Occipital lobe (tissue), 2 donors: ENCODE data around the gene DHH. TPM values are rescaled to one million over a fixed set of nuclear protein-coding genes. Genes with fewer than 3 reads are reported as not detected.

ENCODE experiments used
- DNase-seq: peaks from one replicate; lab custom pipeline; 2025; lab: John Stamatoyannopoulos, UW
- total RNA-seq: library from RNA; depleted of rRNA; stranded (reverse); fragments of >200 nt; gene quantifications from one replicate; pipeline ENCODE4 v1.2.3, GENCODE V29; 2014

Gene DHH
- total RNA-seq, 1 donor from 2014 or later, result 0.47 TPM

DNA sequence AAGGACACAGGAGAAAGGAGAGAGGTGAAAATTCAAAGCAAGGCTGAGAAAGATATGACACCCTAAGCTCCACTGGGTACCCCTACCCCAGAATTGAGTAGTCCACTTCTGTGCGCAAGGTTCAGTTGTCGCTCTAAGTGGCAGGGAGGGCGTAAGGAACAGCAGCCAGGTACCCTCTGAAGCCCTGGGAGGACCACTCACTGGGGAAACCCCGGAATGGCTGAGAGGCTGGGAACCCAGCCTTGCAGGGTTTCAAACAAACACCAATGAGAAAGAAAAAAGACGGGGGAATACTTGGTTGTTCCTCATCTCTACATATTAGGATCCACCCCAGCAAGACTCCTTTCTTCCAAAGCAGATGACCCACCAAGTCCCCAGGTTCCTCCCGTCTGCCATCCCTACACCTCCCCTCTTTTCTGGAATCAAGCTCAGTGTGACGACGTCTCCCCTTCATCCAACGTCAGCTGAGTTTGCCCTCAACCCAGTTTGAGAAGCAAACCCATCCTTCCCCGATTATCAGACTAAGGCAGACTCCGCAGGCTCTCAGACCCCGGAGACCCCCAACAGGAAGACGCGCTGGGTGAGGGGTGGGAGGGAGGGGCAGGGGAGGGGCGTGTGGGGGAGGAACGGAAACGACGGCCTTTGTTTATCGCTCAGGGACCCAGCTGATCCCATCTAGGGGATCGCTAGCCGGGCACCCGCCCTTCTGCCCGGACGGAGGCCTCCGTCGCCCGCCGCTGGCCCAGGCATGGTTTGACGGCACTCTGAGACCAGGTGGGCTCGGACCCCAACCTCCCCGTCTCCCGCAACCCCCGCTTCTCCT lies 15.3 kb upstream of the DHH start:
- no peak for DNase-seq

DNA sequence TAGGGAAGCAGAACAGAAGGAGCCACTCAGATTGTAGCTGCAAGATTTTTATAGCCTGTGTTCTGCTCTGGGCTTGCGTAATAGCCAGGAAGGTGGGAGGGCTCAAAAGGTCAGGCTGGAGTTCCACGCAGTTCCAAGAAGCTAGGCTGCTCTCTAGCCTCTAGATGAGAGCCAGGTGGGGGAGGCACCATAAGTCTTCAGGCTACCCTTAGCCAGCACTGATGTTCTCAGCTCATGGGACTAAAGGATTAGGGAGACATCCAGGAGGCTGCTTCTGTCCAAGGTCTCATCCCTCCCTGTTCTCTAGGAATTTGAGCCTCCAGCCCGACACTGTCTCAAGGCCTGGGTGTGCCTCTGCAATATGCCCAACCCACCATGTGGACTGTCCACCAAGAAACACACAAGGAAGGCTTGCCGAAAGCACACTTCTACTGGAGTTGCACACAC lies 14.4 kb upstream of the DHH start:
- no peak for DNase-seq

DNA sequence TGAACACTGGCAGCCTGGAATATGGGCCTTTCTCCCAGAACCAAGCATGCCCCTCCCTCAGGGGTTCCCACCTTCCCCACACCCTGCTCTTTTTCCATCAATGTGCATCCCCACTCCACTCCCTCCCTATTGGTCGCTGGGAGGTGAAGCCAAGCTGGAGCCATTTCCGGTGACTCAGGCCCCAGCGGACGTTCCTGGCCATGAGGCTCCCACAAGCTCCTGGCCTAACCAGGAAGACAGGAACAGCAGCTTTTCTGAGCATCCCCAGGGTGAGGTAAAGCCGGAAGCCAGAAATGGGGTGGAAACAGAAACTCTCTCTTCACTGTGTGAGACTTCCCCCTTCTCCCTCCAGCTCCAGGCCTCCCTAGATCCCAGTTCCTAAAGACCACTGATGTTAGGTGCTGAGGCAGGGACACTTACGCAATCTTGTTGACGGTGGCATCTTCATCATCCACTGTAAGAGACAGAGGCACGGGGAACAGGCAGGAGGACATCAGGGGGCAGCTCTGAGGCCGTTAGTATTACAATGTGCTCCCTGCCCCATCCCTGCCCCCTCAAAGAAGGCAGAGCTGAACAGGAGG lies 11.0 kb upstream of the DHH start:
- DNase-seq, result no peak

DNA sequence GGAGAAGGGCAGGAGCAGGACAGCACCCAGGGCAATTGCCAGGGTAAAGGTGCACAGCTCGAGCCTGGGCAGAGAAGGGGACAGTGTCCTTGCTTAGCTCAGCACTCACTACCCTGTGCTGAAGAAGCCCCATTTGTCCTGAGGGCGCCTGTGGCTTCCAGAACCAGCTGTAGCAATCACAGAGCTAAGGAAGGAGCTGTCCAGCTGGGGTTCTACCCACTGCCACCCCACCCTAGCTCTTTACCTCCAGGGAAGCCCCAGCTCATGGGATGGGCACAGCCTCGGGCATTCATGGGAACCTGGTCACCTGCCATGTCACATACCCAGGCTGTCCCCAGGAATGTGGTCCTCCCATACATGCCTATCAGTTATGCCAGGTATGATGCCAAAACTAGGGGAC lies 10.2 kb upstream of the DHH start:
- no peak for DNase-seq

DNA sequence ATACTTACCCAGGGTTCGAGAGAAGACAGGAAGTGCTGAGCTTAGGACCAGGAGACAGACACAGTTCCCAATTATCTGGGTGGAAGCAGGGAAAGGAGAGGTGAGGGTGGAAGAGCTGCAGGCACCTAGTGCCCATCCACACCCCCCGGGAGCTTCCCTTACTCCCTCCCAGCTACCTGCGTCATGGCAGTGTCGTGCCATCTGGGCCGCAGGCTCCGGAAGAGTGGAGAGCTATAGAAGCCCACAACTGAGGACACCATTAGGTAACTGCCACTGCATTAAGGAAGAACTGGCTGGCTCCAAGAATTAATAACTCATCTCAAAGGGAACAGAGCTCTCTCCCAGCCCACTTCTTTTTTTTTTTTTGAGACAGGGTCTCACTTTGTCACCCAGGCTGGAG lies 5.8 kb upstream of the DHH start:
- no peak for DNase-seq

DNA sequence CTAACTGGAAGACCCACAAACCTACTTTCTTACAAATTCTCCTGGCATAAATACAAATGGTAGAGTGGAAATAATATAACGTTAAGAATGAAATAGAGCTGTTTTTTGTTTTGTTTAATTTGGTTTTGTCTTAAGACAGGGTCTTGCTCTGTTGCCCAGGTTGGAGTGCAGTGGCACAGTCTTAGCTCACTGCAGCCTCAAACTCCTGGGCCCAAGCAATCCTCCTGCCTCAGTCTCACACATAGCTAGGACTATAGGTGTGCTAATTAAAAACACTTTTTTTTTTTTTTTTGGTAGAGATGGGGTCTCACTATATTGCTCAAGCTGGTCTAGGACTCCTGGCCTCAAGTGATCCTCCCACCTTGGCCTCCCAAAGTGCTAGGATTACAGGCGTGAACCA lies 4.1 kb upstream of the DHH start:
- no peak for DNase-seq

DNA sequence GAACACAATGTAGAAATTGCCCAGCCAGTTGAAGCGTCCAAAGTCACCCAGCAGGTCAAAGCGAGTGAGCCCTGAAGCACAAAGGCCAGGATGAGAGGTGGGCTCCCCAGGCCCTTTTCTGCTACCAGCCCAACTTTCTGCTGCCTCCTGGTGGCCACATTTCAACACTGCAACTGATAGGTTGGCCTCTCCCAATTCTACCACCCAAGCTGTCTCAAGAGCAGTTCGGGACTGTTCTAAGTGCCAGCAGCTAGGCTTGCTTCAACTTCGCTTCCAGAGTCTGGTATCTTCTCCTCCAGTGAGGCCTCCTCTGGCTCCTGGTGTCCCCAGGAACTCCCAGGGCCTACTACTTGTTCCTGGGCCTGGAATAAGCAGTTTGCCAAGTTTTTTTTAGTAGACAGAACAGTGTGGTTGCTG lies 3.4 kb upstream of the DHH start:
- DNase-seq, result no peak

DNA sequence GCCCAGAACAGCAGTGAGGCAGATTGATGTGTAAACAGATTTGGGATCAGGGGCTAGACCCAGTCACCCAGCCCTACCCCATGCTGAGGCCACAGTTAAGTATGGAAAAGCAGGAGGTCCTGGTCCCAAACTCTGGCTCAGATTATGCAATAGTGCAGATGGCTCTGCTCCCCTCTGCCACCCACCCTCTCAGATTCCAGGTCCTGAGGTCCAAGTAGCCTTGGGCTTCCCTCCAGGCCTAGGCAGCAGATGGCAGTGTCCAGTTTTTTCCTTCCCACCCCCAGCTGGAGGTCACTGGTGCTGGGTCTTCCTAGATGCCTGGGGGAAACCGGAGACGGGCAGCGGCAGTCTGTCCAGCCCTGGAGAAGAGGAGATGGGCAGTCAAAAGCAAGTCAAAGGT lies 2.8 kb upstream of the DHH start:
- DNase-seq, result no peak

DNA sequence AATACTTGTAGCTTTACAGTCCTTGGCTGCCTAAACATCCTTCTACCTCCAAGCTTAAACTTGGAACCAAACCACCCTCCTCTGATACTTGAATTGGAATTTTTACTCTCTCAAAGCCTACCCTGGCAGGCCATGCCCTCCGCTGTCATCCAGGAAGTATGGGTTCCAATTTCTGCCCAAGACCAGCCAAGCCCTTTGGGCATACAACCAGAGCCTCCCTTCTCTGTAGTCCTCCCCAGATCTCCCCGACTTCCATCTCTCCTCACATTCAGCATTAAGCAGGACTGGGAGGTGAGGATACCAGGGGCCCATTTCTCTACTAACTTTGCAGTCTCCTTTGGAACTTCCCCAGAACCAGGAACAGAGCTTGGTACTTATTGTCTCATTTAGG lies 369 bp upstream of the DHH start:
- no peak for DNase-seq

DNA sequence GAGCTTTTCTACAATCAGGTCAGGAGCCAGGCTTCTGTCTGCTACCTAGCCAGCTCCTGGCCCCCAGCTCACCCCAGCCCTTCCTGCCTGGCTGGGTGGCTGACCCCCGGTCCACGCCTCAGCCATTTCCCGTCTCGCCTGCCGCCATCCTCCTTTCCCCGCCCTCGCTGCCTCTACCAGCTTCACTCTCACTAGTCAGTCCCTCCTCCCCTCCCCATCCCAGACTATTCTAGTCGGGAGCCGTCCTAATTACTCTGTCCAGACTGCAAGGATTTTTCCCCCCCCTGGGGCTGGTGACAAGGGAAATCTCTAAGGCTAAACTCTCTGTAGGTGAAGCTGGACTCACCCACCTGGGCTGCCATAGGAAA lies 825 bp downstream of the DHH start:
- no peak for DNase-seq

DNA sequence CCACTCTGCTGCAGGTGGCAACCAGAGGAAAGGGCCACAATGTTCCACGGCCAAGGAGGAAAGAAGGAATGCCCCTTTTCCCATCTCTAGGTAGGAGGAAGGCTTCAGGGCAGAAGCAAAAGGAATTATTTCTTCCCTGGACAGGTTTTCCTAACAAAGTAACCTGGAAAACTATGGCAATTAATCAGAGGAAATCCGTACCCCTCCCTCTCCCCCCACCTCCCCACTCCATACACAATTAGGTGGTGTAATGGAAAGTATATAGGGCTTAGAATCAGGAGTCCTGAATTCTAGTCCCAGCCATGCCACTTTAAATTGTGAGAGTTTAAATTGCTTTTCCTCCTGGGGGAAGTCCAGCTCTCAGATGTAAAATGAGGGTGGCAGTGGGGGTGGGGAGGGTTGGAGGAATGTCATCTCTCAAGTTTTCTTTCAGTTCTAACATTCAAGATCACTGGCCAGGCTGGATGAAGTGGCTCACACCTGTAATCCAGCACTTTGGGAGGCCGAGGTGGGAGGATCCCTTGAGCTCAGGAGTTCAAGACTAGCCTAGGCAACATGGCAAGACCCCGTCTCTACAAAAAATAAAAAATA lies 1.7 kb downstream of the DHH start:
- no peak for DNase-seq

DNA sequence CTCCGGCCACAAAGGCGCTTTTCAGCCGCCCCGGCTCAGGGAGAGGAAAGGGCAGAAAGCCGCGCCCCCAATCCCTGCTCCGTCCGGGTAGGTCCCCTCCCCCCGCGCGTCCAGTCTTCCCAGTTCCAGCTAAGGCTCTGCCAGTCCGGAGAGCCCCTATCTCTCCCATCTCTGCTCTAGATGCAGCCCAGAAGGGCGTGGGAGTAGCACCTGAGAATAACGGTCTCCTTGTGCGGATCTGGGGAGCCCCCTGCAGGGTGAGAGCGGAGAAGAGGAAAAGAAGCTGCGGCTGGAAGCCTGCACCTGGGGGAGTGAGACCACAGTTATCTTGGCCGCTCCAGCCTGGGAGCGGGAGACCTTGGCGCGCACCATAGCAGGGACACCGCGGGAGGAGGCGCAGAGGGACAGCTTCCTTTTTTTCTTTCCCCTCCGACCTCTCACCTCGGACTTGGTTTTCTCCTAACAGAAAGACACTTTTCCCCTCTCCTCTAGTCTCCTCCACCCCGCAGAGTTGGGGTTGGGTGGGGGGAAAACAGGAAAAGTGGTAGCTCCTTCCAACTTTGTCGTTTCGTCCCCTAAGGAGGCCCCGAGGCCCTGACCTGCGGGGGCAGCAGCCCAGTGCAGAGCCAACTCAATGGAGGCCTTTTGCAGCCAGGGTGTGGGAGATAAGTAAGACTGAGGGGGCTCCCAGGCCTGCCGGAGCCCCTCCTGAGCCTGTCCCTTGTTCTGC lies 2.4 kb downstream of the DHH start:
- peak; percentile 33 for DNase-seq

DNA sequence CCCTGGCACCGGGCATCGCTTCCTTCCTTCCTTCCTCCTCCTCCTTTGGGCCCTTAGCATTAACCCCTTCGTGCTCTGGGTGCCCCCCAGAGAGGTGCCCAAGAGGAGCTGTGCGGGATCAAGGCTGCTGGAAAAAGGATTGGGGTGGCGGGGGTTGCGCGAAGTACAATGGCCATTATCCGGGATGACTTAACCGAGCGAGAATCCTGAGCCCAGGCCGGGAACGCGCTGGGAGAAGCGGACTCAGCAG lies 2.8 kb downstream of the DHH start:
- no peak for DNase-seq

DNA sequence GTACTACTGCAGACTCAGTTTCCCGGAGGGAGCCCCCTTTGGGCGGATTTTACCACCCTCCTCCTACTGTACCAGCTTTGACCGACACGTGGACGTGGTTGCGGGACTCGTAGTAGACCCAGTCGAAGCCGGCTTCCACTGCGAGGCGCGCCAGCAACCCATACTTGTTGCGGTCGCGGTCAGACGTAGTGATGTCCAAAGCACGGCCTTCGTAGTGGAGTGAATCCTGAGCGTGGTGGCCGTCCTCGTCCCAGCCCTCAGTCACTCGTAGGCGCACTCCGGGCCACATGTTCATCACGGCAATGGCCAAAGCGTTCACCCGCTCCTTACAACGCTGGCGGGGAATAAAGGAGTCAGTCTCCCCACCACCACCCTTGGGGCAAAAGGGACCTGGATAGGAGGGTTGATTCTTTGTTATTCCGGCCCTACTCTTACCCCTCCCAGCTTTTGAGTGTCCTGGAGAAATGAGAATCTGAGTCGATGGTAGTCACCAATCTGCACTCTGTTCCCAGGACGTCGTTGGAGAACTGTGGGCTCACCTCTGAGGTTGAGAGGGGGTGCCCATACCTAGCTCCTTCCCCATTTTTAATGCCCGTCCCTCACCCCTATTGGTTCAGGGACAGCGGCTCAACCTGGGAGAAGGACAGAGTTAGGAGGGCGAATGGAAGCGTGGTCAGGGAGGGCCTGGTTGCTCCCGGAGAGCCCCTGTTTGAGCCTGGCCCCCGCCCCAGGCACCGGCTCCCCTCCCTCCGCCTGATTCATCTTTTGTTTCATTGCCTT lies 3.4 kb downstream of the DHH start:
- DNase-seq, result no peak

DNA sequence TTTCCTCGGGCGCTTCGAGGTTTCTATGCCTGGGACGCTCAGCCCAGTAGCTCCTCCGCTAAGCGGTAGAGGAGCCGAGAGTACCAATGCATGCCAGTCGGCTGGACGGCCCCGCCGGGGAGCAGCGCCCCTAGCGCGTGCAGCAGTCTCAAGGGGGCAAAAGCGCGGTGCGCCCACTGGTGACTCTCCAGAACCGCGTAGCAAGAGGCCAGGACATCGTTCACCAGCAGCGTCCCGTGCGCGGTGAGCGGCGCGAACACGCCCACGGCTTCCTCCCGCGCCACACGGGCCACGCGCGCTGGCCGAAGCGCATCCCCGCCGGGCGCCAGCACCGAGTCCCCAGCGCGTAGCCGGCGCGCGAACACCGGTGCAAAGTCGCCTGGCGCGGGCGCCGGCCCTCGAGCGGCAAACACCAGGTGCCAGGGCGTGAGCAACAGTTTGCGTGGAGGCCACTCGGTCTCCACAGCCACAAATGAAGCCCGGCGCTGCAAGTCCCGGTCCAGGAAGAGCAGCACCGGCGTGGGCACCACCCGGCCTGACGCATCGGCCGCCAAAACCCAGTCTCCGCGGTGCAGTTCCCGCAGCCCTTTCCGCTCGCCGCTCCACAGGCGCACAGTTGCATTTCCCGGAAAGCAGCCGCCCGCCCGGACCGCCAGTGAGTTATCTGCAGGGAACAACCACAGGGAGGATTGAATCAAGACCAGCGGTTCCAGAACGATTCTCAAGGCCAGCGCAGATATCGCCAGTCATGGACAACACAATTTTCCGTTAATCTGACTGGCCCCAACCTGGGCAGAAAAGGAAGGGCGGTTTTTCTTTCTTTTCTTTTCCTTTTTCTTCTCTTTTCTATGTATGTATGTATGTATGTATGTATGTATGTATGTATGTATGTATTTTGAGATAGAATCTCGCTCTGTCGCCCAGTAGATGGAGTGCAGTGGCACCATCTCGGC lies 4.5 kb downstream of the DHH start:
- peak; percentile 28 for DNase-seq

DNA sequence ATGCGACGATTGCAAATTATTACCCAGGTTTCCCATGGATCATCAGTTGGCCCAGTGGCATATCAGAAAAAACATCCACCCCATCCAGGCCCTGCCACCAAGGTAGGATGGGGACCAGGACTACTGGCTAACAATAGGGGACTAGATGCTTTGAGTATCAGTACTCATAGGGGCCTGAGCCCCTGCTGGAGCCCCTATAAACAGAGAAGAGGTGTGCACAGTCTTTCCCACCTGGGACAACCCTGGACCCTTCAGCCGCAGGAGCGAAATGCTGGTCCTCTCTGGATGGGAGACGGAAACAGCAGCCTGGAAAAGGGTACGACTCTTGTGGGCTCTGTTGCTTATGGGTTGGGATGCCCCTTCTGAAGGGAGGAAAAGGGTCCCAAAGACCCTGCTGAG lies 5.7 kb downstream of the DHH start:
- DNase-seq, result no peak

DNA sequence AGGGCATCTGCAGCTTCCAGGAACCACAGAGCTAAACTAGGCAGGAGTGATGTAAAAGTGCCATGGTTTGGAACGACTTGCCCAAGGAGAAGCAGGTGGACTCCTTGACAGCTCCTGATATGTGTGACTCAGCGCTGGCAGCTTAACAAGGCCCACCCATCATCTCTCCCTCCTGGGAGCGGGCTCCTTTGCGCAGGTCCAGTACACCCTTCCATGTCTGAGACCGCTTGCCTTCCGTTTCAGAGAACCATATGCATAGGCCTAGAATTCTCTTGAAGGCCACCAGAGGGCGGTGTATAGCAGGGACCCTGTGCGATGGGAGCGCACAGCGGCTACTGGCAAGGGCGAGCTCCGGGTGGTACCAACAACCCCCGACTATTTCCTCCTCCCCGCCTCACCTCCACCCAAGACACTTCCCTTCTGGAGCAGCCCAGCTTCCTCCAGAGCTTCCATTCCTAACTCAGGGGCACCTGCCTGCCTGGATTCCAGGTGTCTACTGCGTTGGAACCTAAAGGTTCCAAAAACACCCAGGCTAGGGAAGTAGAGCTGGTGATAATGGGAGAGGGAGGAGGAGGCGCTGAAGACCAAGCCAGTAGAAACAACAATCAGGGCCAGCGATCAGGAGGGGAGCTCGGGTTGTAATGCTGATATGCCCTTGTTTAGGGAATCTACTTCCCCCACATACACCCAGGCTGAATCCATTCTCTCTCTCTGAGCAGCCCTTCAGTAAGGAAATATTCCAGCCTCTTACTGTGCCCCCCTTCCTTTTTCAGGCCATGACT lies 6.3 kb downstream of the DHH start:
- DNase-seq, result peak; percentile 77

DNA sequence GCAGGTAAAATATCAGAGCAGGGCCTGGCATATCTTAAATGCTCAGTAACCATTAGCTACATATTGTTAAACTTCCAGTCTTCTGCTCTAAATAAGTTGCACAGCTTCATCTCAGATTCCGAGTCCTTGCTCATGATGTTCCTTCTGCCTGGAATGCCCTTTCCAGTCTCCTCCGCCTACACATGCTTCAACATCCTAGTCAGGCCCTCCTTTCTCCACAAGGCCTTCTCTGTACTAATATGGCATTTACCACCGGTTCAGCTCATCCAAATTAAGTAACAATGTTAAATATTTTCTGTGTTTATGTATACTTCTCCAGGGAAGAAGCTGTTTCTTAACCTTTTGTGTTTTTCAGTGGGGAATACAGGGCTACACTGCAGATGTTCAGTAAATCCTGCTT lies 8.5 kb downstream of the DHH start:
- DNase-seq, result no peak

DNA sequence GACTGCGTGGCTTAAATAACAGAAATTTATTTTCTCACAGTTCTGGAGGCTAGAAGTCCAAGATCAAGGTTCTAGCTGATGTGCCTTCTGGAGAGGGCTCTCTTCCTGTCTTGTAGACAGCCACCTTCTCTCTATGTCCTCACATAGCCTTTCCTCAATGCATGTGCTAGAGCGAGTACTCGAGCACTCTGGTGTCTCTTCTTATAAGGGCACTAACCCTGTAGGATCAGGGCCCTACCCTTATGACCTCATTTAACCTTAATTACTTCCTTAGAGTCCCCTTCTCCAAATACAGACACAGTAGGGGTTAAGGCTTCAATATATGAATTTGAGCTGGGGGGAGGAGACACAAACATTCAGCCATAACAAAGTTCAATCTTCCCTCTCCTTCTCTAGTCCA lies 10.2 kb downstream of the DHH start:
- DNase-seq, result no peak

DNA sequence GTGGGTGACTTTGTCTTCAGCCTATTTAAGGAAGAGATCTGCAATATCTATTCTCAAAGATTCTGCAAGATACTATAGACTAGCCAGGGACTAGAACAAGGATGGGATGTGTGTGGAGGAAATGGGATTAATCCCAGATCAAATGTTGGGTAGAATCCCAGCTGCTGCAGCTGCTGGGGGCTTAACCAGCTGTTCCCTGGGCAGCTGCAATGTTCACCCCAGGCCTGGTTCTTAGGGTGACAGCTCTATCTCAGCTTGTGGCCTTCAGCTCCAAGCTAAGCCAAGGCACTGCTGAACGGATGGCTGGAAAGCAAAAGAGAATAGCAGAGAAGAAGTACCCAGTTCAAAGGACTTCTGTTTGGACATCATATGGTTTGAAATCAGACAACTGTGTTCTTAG lies 14.8 kb downstream of the DHH start:
- DNase-seq, result no peak
